ENCODE measurements around the gene NOCT.
"Not testable (repeated sequence)": the region's sequence is repeated elsewhere in the genome, so short reads cannot be mapped to it uniquely, and the experiment has no call there.

Gene NOCT

GRCh38 chr4:139022835-139023234 lies 7.3 kb downstream of the NOCT start:
- no peak for TF ChIP-seq CTCF (IDR thresholded peaks at IDR 0.05)
- DNase-seq = no peak
- Histone ChIP-seq H3K36me3 (no peaks in the 10 kb centered on the region), H3K4me3 (no peak overlapping the region), H3K4me1 (no peaks in the 10 kb centered on the region), H3K27me3 (no peaks in the 10 kb centered on the region), H3K9me3 (no peaks in the 10 kb centered on the region), H3K27ac (no peak overlapping the region)
- intact Hi-C loops (cut with DNase I; ENCODE audit: low total_unique reads) = no loop called here

- TF ChIP-seq CTCF (IDR thresholded peaks at IDR 0.05) = no peak
- H3K36me3 ChIP-seq = no peaks in the 10 kb centered on the region
- no peak overlapping the region for H3K4me3 ChIP-seq
- intact Hi-C loops (cut with DNase I; ENCODE audit: low total_unique reads) = no loop called here
- no peak overlapping the region for H3K27ac ChIP-seq
- no peaks in the 10 kb centered on the region for H3K27me3 ChIP-seq
- DNase-seq = no peak
- no peaks in the 10 kb centered on the region for H3K4me1 ChIP-seq
- no peaks in the 10 kb centered on the region for H3K9me3 ChIP-seq
Measured at GRCh38 chr4:139024686-139025085, 9.1 kb downstream of the NOCT start.

GRCh38 chr4:139025841-139026240 lies 10.3 kb downstream of the NOCT start:
- no peaks in the 10 kb centered on the region for H3K27me3 ChIP-seq
- H3K9me3 ChIP-seq = no peaks in the 10 kb centered on the region
- TF ChIP-seq CTCF (IDR thresholded peaks at IDR 0.05) = no peak
- DNase-seq = no peak
- no peak overlapping the region for H3K4me3 ChIP-seq
- H3K27ac ChIP-seq = no peak overlapping the region
- H3K4me1 ChIP-seq = peaks cover 0 to 2% (median 0%) of the 10 kb centered on the region in 4 donors
- no peaks in the 10 kb centered on the region for H3K36me3 ChIP-seq
- intact Hi-C loops (cut with DNase I; ENCODE audit: low total_unique reads) = no loop called here

- no peak overlapping the region for H3K4me3 ChIP-seq
- peaks cover 0 to 4% (median 0%) of the 10 kb centered on the region in 4 donors for H3K4me1 ChIP-seq
- intact Hi-C loops (cut with DNase I; ENCODE audit: low total_unique reads) = no loop called here
- H3K9me3 ChIP-seq = no peaks in the 10 kb centered on the region
- DNase-seq = no peak
- no peaks in the 10 kb centered on the region for H3K36me3 ChIP-seq
- no peak overlapping the region for H3K27ac ChIP-seq
- no peak for TF ChIP-seq CTCF (IDR thresholded peaks at IDR 0.05)
- no peaks in the 10 kb centered on the region for H3K27me3 ChIP-seq
Measured at GRCh38 chr4:139027776-139028175, 12.2 kb downstream of the NOCT start.

- Histone ChIP-seq H3K4me3 (no peak overlapping the region), H3K4me1 (peaks cover 0 to 4% (median 0%) of the 10 kb centered on the region in 4 donors), H3K9me3 (no peaks in the 10 kb centered on the region), H3K27me3 (no peaks in the 10 kb centered on the region), H3K36me3 (no peaks in the 10 kb centered on the region), H3K27ac (no peak overlapping the region)
- intact Hi-C loops (cut with DNase I; ENCODE audit: low total_unique reads) = no loop called here
- no peak for DNase-seq
- no peak for TF ChIP-seq CTCF (IDR thresholded peaks at IDR 0.05)
Measured at GRCh38 chr4:139028191-139028661, 12.6 kb downstream of the NOCT start.

- H3K4me1 ChIP-seq; DNase-seq; H3K36me3 ChIP-seq; H3K27ac ChIP-seq; H3K9me3 ChIP-seq; H3K4me3 ChIP-seq; H3K27me3 ChIP-seq; intact Hi-C loops (cut with DNase I; ENCODE audit: low total_unique reads): not testable (repeated sequence)
Measured at GRCh38 chr4:139029866-139030363, 14.3 kb downstream of the NOCT start.
